GM19467 (cell line): Measurements from ENCODE around the gene TMEM164.

Experiments used
- ATAC-seq: cut with Tn5 transposase; IDR thresholded peaks from one replicate; pipeline ENCODE4 v1.9.1; 2021; ENCODE audit warnings: mild to moderate bottlenecking, moderate library complexity; ENCODE audit not compliant: unreplicated experiment

The TMEM164 gene

GRCh38 chrX:110003167-110004156, 548 bp downstream of the TMEM164 start:
- ATAC-seq: no peak

- no peak for ATAC-seq
Observed at GRCh38 chrX:110004215-110004614, 1.3 kb downstream of the TMEM164 start.

- no peak for ATAC-seq
Observed at GRCh38 chrX:110004731-110005369, 1.9 kb downstream of the TMEM164 start.

- no peak for ATAC-seq
Observed at GRCh38 chrX:110006161-110006560, 3.2 kb downstream of the TMEM164 start.

GRCh38 chrX:110006821-110007375, 4.0 kb downstream of the TMEM164 start:
- no peak for ATAC-seq

GRCh38 chrX:110008011-110008635, 5.2 kb downstream of the TMEM164 start:
- ATAC-seq: no peak

- no peak for ATAC-seq
Observed at GRCh38 chrX:110012818-110013485, 10.0 kb downstream of the TMEM164 start.

- no peak for ATAC-seq
Observed at GRCh38 chrX:110013968-110014367, 11.1 kb downstream of the TMEM164 start.

- no peak for ATAC-seq
Observed at GRCh38 chrX:110015032-110015431, 12.1 kb downstream of the TMEM164 start.

- ATAC-seq: no peak
Observed at GRCh38 chrX:110015915-110016314, 13.0 kb downstream of the TMEM164 start.

- ATAC-seq: no peak
Observed at GRCh38 chrX:110020536-110020935, 17.6 kb downstream of the TMEM164 start.

- no peak for ATAC-seq
Observed at GRCh38 chrX:110021258-110022022, 18.5 kb downstream of the TMEM164 start.

- ATAC-seq: no peak
Observed at GRCh38 chrX:110022599-110023448, 19.9 kb downstream of the TMEM164 start.

- no peak for ATAC-seq
Observed at GRCh38 chrX:110025395-110025794, 22.5 kb downstream of the TMEM164 start.

- no peak for ATAC-seq
Observed at GRCh38 chrX:110026099-110026844, 23.4 kb downstream of the TMEM164 start.

GRCh38 chrX:110032534-110033147, 29.7 kb downstream of the TMEM164 start:
- ATAC-seq: no peak

- ATAC-seq: no peak
Observed at GRCh38 chrX:110034036-110034435, 31.1 kb downstream of the TMEM164 start.
